ENCODE measurements around the gene PPM1H. TPM values are rescaled to one million over a fixed set of nuclear protein-coding genes. Genes with fewer than 3 reads are reported as not detected.

The PPM1H gene
- total and polyA plus RNA-seq, 8 donors, result 0.29 to 12.5 (median 3.7) TPM

DNA sequence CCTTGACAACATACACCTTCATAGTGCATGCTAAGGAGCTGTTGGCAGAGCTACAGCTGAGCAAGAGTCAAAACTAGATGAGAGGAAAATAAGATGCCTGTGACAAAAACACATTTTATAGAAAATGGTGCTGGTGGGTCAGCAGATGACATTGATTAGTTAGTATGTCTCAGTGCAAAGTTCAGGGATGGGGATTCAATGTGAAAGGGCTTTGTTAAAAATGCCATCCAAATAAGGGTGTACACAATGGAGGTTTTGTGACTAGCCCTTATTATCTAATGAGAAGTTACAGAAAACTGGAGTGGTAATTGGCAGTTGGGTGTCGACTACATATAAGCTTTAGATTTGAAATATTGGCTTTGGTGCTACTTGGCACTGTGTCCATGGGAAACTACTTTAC is 299.3 kb downstream of the PPM1H start:
- no peaks in the 10 kb centered on the region for H3K9me3 ChIP-seq

DNA sequence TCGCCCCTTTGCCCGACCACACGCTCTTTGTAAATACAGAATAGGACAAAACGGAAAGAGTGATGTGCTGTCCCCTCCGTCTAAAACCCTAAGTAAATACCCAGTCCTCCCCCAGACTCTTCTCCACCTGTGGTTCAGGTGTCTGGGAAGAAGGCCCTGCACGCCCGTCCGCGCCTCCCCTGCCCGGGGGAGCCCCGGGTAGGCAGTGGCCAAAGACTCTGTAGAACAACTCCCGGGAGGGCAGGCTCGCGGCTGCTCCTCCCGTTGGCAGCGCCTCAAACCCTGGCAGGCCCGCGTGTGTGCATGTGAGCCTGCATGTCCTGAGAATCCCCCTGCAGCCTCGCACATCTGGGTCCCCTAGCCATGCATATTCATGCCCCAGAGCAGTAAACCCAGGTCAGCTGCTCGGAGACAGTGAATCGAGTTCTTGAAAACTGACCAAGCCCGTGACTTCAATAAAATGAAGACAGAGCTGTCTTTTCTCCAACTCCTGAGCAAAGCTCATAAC is 302.5 kb downstream of the PPM1H start:
- Histone ChIP-seq H3K36me3 (no peaks in the 10 kb centered on the region), H3K27me3 (peaks cover 0 to 6% (median 0%) of the 10 kb centered on the region in 3 donors), H3K27ac (peak overlapping the region in 4 of 5 donors; percentile 56 to 79 (median 66)), H3K4me3 (peak overlapping the region; percentile 52 to 59 (median 54)), H3K9me3 (no peaks in the 10 kb centered on the region), H3K4me1 (peaks cover 10 to 22% (median 17%) of the 10 kb centered on the region in 4 donors)
- intact Hi-C loops (cut with DNase I; ENCODE audit: low total_unique reads), result no loop called here
- no peak for TF ChIP-seq EP300 (IDR thresholded peaks at IDR 0.05)
- TF ChIP-seq POLR2A (IDR thresholded peaks at IDR 0.05), result no peak
- no peak for TF ChIP-seq POLR2AphosphoS5 (IDR thresholded peaks at IDR 0.05)
- TF ChIP-seq, protein P1, sequence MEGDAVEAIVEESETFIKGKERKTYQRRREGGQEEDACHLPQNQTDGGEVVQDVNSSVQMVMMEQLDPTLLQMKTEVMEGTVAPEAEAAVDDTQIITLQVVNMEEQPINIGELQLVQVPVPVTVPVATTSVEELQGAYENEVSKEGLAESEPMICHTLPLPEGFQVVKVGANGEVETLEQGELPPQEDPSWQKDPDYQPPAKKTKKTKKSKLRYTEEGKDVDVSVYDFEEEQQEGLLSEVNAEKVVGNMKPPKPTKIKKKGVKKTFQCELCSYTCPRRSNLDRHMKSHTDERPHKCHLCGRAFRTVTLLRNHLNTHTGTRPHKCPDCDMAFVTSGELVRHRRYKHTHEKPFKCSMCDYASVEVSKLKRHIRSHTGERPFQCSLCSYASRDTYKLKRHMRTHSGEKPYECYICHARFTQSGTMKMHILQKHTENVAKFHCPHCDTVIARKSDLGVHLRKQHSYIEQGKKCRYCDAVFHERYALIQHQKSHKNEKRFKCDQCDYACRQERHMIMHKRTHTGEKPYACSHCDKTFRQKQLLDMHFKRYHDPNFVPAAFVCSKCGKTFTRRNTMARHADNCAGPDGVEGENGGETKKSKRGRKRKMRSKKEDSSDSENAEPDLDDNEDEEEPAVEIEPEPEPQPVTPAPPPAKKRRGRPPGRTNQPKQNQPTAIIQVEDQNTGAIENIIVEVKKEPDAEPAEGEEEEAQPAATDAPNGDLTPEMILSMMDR (IDR thresholded peaks at IDR 0.05), result no peak
- DNase-seq, result peak in 1 of 2 donors; percentile 63
- 4 to 9% (median 5%) methylated on average over 19 to 22 of the region's 22 CpGs for WGBS, 5 donors

More for the DNA sequence above, 299.3 kb downstream of the PPM1H start:
- peaks cover 0 to 6% (median 0%) of the 10 kb centered on the region in 3 donors for H3K27me3 ChIP-seq
- TF ChIP-seq, protein P1 (IDR thresholded peaks at IDR 0.05), result no peak
- TF ChIP-seq POLR2AphosphoS5 (IDR thresholded peaks at IDR 0.05), result no peak
- no peak for TF ChIP-seq POLR2A (IDR thresholded peaks at IDR 0.05)
- TF ChIP-seq EP300 (IDR thresholded peaks at IDR 0.05), result no peak
- H3K36me3 ChIP-seq, result no peaks in the 10 kb centered on the region
- H3K27ac ChIP-seq, result no peak overlapping the region
- DNase-seq, result no peak
- no peak overlapping the region for H3K4me3 ChIP-seq
- intact Hi-C loops (cut with DNase I; ENCODE audit: low total_unique reads), result no loop called here
- 62 to 81% (median 73%) methylated on average over 1 of the region's 1 CpG for WGBS, 5 donors
- peaks cover 11 to 25% (median 22%) of the 10 kb centered on the region in 4 donors for H3K4me1 ChIP-seq

DNA sequence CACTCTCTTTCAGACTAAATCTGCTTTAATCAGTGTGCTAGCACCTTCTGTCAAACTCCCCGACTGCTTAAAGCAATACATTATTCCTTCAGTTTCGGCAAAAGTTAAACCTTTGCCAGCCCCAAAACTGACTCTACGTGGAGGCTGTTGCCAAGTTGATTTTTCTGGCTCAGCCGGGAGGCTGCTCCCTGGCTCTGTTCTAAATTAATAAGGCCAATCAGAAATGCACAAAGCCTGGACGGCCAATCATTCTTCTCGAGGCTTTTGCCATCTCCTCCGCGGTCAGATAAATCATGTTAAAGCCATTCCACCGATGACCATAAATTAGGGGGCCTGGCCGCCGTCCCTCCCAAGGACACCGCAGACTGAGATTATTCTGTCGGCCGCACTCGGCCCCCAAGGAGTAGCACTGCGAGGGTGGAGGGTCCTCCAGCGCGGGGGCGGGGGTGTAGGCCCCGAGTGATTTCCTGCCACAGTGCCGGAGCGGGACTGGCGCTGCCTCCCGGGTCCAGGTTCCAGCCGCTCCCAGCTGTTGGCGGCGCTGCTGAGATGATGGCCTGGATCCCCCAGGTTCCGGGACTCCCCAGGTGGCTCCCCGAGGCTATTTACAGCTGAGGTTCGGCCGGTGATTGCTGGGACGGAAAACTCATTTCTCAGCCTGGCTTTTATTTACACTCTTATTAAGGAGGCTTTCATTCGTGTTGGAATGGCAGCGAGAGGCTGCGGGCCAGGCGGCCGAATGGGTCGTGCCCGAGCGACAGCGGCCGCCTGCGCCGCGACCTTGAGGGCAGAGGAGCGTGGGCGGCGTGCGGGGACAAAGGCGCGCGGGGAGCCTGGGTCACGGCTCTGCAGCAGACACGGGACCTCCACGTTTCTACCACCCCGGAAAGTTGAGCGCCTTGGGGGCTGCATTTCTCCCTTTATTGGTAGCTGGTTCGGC is 303.2 kb downstream of the PPM1H start:
- 3 to 6% (median 4%) methylated on average over 46 to 58 of the region's 58 CpGs for WGBS, 5 donors
- H3K4me1 ChIP-seq, result peaks cover 10 to 22% (median 17%) of the 10 kb centered on the region in 4 donors
- intact Hi-C loops (cut with DNase I; ENCODE audit: low total_unique reads), result no loop called here
- peak overlapping the region; percentile 52 to 59 (median 54) for H3K4me3 ChIP-seq
- no peaks in the 10 kb centered on the region for H3K36me3 ChIP-seq
- peak overlapping the region; percentile 23 to 79 (median 61) for H3K27ac ChIP-seq
- peak; percentile 43 to 83 for DNase-seq
- H3K9me3 ChIP-seq, result no peaks in the 10 kb centered on the region
- peaks cover 0 to 6% (median 0%) of the 10 kb centered on the region in 3 donors for H3K27me3 ChIP-seq
- TF ChIP-seq POLR2AphosphoS5 (IDR thresholded peaks at IDR 0.05) (peak in 1 of 3 donors; percentile 6), EP300 (IDR thresholded peaks at IDR 0.05) (no peak), POLR2A (IDR thresholded peaks at IDR 0.05) (no peak)
- TF ChIP-seq, protein P1 (IDR thresholded peaks at IDR 0.05), result peak in 1 of 7 experiments; percentile 21

DNA sequence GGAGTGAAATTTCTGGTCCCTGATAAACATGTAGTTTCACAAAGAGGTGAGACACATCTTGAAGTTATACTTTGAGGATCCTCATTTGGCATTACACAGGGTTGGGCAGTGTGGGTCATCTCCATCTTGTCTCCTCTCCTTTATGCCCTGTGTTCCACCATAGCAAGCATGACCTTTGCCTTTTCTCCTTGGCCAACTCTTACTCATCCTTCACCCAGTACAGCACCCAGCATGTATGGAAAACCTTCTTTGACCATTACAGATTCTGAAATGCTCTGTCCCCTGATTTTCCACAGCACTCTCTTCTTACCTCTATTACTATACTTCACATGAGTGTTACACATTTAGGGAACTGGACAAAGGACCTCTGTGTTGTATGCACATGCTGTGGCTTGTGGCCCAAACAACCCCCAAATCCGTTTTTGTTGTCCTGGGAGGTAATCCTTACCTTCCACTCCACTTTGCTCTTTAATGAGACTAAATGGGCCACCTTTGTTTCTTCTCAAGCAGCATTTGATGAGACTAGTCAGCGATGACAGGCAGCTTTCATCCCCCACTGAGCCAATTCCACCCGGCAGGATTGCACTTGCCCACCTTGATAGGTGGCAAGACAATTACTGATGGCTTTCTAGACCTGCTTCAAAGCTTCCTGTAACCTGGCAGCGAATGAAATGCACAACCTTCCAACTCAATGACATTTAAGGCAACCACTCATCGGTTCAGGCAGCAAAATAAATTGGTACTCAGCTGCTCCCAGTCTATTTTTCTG is 304.8 kb downstream of the PPM1H start:
- WGBS, 5 donors, result 91 to 95% (median 93%) methylated on average over 5 of the region's 5 CpGs
- intact Hi-C loops (cut with DNase I; ENCODE audit: low total_unique reads), result no loop called here
- no peak for DNase-seq
- Histone ChIP-seq H3K9me3 (no peaks in the 10 kb centered on the region), H3K27ac (no peak overlapping the region), H3K4me1 (peaks cover 10 to 26% (median 17%) of the 10 kb centered on the region in 4 donors), H3K27me3 (peaks cover 0 to 6% (median 0%) of the 10 kb centered on the region in 3 donors), H3K4me3 (no peak overlapping the region), H3K36me3 (no peaks in the 10 kb centered on the region)
- TF ChIP-seq POLR2A (IDR thresholded peaks at IDR 0.05) (no peak), EP300 (IDR thresholded peaks at IDR 0.05) (no peak), POLR2AphosphoS5 (IDR thresholded peaks at IDR 0.05) (no peak)
- TF ChIP-seq, protein P1 (IDR thresholded peaks at IDR 0.05), result no peak

Data from stomach (tissue), 9 donors.